Ramos (cell line): Measurements from ENCODE around the gene SETD1A.

ENCODE experiments used
- in situ Hi-C: fragments of 300-500 bp; cut with MboI; formaldehyde crosslinking; loops from one replicate; pipeline ENCODE4 v1.14.3; 2022; ENCODE audit warnings: low sequenced_read_pairs; ENCODE audit not compliant: unreplicated experiment

Gene SETD1A

DNA sequence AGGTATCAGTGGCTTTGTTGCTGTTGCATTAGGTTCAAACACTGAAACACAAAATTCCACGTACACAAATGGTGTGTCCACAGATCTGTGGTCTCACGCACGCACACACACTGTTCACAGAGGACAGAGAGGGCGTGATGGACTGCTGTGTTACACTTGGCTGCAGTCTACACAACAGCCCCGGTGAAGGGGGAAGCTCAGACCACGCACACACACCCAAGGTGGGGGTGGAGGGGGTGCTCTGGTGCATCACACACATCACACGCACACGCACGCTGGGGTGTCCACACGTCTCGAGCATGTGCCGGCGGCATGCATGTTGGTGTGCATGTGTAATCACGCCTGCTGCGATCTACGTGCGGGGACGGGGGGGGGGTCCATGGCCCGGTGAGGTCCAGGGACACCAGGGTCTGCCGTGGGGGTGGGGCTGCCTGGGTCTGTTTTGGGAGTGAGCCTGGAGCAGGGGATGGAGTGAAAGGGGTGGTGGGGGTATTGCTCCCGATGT, 34.8 kb downstream of the SETD1A start:
- in situ Hi-C loops: loop anchor here (25.0 kb wide), 1 partner anchor 445 kb away; the partner anchor contains the start of genes COX6A2 and ZNF843

- in situ Hi-C loops: loop anchor here (25.0 kb wide), 1 partner anchor 444 kb away; the partner anchor contains the start of genes COX6A2 and ZNF843
Measured at GRCh38 chr16:30992931-30993816, 35.6 kb downstream of the SETD1A start.

DNA sequence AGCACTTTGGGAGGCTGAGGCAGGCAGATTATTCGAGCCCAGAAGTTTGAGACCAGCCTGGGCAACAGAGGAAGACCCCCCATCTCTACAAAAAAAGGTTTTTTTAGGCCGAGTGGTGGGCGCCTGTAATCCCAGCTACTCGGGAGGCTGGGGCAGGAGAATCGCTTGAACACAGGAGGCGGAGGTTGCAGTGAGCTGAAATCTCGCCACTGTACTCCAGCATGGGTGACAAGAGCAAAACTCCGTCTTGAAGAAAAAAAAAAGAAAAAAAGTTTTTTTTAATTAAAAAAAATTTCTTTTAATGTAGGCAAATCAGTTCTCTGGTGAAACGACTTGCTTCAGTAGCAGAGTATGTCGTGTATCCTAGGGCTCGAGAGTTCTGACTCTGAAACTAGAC, 38.4 kb downstream of the SETD1A start:
- in situ Hi-C loops: loop anchor here (25.0 kb wide), 1 partner anchor 441 kb away; the partner anchor contains the start of genes COX6A2 and ZNF843

GRCh38 chr16:30996324-30996984, 38.9 kb downstream of the SETD1A start:
- in situ Hi-C loops: loop anchor here (25.0 kb wide), 1 partner anchor 441 kb away; the partner anchor contains the start of genes COX6A2 and ZNF843

DNA sequence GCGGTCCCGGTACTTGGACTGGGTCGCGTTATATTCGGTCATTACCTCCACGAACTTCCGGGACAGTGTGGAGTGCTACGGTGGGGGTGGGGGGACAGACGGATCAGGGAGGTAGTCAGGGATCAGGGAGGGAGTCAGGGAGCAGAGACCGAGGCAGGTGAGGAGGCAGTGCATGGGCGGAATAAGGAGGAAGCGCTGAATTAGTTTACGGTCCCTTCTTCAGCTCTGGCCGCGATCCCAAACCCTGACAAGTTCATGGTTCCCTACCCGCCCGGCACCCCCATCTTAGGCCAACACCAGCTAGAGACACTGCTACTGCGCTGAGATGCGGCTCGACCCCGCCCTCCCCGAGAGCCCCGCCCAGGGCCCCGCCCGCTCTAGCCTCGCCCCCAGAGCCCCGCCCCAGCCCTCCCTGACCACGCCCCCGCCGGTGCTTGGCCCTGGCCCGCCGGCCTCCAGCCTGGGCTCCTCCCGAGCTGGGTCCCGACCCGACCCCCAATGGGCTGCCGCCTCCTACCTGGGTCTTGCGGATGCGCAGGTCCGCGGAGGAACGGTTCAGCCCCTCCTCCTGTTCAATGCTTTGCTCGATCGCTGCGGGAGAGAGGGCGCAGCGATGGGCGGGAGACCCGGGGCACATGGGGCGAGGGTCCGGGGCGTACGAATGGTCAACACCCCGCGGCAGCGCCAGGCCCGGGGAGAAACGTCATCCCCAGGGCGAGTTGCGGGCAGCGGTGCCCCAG, 39.6 kb downstream of the SETD1A start:
- in situ Hi-C loops: loop anchor here (25.0 kb wide), 1 partner anchor 440 kb away; the partner anchor contains the start of genes COX6A2 and ZNF843

GRCh38 chr16:30997725-30998711, 40.5 kb downstream of the SETD1A start:
- in situ Hi-C loops: loop anchor here (25.0 kb wide), 1 partner anchor 439 kb away; the partner anchor contains the start of genes COX6A2 and ZNF843

DNA sequence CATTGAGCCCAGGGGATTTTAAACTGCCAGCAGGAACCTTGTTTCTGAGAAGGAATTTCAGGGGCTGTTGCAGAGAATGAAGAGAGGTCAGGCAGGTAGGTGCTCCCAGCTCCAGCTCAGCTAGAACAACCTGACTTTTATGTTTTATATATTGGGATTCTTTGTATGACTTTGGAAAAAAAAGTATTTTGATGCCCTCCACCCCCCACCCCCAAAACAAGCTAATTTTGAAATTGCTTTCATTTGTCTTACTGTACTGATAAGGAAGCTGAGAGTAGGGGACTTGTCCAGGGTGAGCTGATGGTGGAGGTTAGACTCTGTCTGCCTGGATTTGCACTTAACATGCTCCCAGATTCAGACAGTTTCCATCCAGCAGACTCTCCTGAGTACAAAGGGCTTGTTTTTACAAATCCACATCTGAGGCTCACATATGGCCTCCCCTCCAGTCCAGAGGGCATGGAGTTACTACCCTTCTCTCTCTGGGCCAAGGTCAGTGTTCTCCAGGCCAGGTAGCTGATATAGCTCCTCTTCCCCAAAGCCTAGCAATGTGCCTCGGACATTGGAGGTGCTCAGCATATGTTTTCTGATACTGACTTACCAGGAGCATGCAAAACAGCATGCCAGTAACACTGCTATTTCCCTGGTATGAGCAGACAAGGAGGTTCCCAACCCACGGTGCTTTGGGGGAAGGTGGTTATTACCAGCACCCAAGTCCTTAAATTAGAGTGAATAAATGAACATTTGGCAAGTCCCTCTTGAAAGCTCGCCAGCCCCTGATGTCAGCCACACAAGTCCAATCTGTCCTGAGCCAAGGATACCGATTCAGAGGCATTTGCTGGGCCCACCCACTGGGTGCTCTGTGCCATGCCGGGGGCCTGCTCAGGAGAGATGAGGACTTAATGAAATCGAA, 41.6 kb downstream of the SETD1A start:
- in situ Hi-C loops: loop anchor here (25.0 kb wide), 1 partner anchor 438 kb away; the partner anchor contains the start of genes COX6A2 and ZNF843

GRCh38 chr16:31000671-31001382, 43.3 kb downstream of the SETD1A start:
- in situ Hi-C loops: no loop called here

DNA sequence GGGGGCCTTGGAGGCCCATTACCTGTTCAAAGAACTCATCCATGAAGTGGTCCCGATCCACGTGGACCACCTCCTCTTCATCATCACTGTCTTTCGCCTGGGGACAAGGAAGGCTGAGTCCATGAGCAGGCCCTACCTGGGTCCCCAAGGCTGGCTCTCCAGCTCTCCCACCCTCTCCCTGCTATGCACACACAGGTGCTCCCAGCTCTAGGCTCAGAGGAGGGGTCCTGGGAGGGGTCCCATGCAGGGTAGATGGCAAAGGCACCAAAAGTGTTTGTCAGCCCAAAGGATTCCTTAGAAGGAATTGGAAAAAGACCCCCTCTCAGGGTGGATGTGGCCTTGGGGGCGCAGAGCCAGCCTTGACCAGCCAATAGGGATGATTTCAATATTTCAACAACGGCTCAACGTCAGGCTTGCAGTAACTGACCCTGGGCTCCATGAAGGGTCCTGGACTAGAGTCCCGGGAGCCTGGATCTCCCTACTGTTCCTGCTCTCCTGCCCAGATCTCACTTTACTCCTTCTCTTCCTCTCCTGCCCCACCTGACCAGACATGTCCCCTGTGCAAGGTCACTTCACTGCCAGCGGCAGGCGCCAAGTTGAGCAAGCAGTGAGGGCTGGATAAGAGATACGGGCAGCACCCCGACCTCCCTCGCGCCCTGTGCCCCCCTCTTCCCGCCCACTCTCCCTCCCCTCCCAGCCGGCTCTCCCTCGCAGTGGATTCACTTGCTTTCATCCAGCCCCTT, 44.1 kb downstream of the SETD1A start:
- in situ Hi-C loops: no loop called here

DNA sequence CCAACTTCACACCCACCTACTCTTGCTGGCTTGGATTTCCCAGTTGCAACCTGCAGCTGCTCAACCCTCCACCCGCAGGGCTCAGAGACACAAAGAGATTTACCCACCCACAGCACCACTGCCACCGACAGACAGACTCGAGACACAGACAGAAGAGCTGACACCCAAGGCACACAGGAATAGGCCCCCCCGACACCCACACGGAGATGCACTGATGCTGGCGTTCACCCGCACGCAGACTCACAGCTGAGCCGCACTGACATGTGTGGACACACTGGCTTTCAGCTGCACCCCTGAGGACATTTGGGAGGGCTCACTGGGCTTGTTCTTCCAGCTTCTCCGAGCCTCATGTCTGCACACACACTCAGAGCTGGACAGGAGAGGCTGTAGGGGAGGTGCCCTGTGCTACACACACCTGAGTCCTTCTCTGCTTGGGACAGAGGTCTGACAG, 44.7 kb downstream of the SETD1A start:
- in situ Hi-C loops: no loop called here

DNA sequence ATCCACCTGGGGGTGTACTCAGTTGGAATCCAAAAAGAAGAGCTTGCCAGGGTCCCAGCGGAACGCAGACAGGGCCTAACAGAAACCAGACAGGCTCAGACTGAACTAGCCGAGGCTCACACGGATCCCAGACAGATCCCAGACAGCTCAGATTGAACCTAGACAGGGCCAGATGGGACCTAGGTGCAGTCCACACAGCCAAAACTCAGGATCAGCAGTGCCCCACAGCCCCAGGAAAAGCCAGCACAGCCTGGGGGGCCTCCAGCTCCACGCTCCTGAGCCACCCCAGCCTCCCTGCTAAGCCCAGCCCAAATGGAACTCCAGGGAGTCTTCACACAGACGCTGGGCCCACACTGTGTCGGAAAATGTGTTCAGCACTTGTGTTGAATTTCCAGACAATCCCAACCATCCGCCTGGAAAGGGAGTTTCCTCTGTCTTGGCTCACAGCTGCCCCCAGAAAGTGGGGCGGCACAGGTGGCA, 45.3 kb downstream of the SETD1A start:
- in situ Hi-C loops: no loop called here

DNA sequence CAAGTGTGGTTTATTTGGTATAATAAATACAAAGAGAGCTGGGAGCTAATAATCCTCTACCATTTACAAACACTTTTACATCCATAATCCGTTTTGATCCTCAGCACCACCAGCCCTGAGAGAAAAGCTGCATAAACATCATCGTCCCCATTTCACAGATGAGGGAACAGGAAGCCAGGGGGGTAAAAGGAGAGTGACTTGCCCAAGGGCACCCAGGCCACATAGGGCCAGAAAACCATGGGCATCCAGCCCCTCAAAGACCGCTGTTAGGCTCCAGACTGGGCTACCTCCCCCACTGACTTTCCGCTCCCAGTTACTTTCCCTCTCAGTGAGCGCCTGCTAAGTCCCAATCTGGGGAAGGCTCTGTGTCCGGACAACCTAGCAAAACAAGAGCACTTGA, 46.2 kb downstream of the SETD1A start:
- in situ Hi-C loops: no loop called here

GRCh38 chr16:31004658-31005057, 47.1 kb downstream of the SETD1A start:
- in situ Hi-C loops: no loop called here

DNA sequence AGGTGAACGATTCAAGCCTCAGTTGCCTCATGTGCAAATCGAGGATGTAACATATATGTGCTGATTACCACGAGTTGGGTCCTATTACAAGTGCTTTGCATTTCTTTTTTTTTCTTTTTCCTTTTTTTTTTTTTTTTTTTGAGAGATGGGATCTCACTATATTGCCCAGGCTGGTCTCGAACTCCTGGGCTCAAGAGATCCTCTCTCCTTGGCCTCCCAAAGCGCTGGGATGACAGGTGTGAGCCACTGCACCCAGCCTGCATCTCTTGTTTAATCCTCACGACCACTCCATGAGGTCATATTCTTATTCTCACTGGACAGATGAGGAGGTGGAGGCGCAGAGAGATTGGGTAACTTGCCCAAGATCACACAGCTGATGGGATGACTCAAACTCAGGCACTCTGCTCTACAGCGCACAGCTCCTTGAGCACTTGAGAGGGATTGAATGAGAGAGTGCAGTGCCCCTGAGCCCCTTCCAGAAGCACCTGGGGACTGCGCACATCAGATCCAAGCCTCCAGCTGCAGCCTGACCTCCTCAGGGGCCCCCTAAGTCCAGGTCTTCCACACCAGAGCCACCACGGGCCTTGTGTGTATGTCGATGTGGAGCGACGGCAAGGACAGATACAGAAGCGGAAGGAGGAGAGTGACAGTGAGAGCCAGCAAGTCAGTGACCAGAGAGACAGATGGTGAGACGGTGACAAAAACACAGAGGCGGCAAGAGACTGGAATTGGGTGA, 48.0 kb downstream of the SETD1A start:
- in situ Hi-C loops: no loop called here

- in situ Hi-C loops: no loop called here
Measured at GRCh38 chr16:31006086-31006385, 48.5 kb downstream of the SETD1A start.

DNA sequence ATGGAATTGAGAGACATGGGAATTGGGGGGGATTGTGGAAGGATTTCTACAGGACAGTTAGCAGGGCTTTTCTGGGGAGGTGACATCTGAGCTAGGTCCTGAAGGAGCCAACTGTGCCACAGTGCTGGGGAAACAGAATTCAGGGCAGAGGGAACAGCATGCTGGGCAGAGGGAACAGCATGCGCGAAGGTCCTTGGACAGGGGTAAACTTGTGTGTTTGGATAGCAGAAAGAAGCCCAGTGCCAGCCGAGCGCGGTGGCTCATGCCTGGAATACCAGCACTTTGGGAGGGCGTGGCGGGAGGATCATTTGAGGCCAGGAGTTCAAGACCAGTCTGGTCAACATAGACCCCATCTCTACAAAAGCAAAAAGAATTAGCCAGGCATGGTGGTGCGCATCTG, 49.0 kb downstream of the SETD1A start:
- in situ Hi-C loops: no loop called here
